ENCODE data around the gene ZNF462. TPM values are rescaled to one million over a fixed set of nuclear protein-coding genes. Genes with fewer than 3 reads are reported as not detected.

The ZNF462 gene
- total RNA-seq, 1 experiment from 2014 or later = 164 TPM

DNA sequence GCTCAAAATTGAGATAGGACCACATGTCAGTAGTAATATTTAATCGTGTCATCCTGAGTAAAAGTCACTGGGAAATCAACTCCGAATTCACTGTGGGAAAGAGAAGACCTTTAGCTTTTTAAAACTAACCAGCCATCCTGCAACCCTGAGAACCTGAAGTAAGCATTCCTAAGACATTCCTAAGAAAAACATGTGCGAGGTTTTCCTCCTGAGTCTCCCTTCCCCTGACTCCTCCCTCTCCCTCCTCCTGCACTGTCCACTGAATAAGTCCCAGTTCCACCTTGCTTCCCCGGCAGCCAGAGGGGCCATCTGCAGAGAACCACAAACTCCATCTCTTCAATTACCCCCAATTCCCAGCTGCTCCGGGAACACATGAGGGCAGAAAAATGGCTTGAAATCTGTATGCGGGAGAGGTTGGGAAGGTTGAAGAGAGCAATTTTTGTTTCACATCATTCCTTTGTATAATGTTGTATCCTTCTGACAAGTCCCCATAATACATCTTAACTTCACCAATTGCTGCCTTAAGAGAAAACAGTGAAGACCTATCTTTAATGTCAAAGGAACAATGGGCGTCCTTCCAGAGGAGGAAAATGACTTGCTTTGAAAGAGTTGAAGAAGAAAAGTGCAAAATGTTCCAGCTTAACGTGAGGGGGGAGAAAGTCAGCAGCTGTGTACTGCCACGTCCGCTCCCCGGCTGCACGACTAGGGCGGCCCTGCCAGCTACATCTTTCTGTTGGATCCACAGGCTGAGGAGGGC is 186.3 kb downstream of the ZNF462 start:
- H3K27ac ChIP-seq (ENCODE audit: insufficient read length, low read depth, low read length) = no peak overlapping the region
- H4K91ac ChIP-seq (ENCODE audit: insufficient read length, low read depth, low read length) = no peak overlapping the region
- no peaks in the 10 kb centered on the region for H3K79me2 ChIP-seq (ENCODE audit: insufficient read depth, low read length)
- no peak overlapping the region for H3K4ac ChIP-seq (ENCODE audit: low read depth, low read length)
- no peak overlapping the region for H3K14ac ChIP-seq (ENCODE audit: insufficient read depth, low read length)
- H3T11ph ChIP-seq (ENCODE audit: low read length) = no peak overlapping the region
- H3K56ac ChIP-seq (ENCODE audit: insufficient read length, low read depth, low read length) = no peak overlapping the region
- H3K27me3 Mint-ChIP-seq (ENCODE audit: low read depth) = peaks cover 2% of the 10 kb centered on the region; the same call in 1 of the 2 replicates
- H3K27me3 ChIP-seq (ENCODE audit: insufficient read depth, low read length) = no peaks in the 10 kb centered on the region
- no peak overlapping the region for H3K23ac ChIP-seq (ENCODE audit: insufficient read length, low read depth, low read length)
- peaks cover 14% of the 10 kb centered on the region; the same call in 1 of the 2 replicates for H3K4me1 ChIP-seq (ENCODE audit: insufficient read depth, low read length)
- H2BK20ac ChIP-seq (ENCODE audit: low read depth, low read length, poor library complexity, severe bottlenecking) = no peak overlapping the region
- H4K5ac ChIP-seq (ENCODE audit: insufficient read length, low read depth, low read length) = no peak overlapping the region
- no peak overlapping the region for H2BK5ac ChIP-seq (ENCODE audit: insufficient read length, low read length)
- peak; percentile 36 for DNase-seq
- H3K9ac ChIP-seq (ENCODE audit: extremely low read depth, insufficient read length, low read length) = no peak overlapping the region
- no peak overlapping the region for H2AK5ac ChIP-seq (ENCODE audit: insufficient read length, low read length)
- no peak for TF ChIP-seq CTCF (conservative IDR thresholded peaks at IDR 0.05)
- H3K4me3 Mint-ChIP-seq = no peak overlapping the region
- H3K9me3 ChIP-seq (ENCODE audit: control insufficient read depth, low read depth, low read length) = no peaks in the 10 kb centered on the region
- H4K8ac ChIP-seq (replicated peaks; ENCODE audit: insufficient read length, low read depth, low read length) = no peak overlapping the region
- peak overlapping the region; percentile 28 for H3K18ac ChIP-seq (ENCODE audit: insufficient read length, low read depth, low read length)
- H4K20me1 ChIP-seq (ENCODE audit: control insufficient read depth, insufficient read depth, insufficient read length) = no peaks in the 10 kb centered on the region
- H3K23me2 ChIP-seq (ENCODE audit: insufficient read length, low read depth, low read length, poor library complexity, severe bottlenecking) = no peaks in the 10 kb centered on the region
- no peak overlapping the region for H2AFZ ChIP-seq (ENCODE audit: low read length)
- H3K27ac Mint-ChIP-seq = peak overlapping the region; percentile 25 to 97 (median 27); a peak in 5 of 7 replicates
- no peak overlapping the region for H3K4me2 ChIP-seq (ENCODE audit: insufficient read depth, insufficient read length, low read length)
- peaks cover 36 to 41% of the 10 kb centered on the region in 2 experiments for H3K4me1 Mint-ChIP-seq
- H2BK12ac ChIP-seq (ENCODE audit: insufficient read length, low read depth, low read length) = no peak overlapping the region
- H3K9me3 Mint-ChIP-seq = peaks cover 0 to 2% of the 10 kb centered on the region in 2 experiments; a peak in 2 of 5 replicates
- no peaks in the 10 kb centered on the region for H3K79me1 ChIP-seq (ENCODE audit: insufficient read depth, low read depth, low read length, poor library complexity, severe bottlenecking)
- H2BK15ac ChIP-seq (ENCODE audit: low read depth, low read length) = no peak overlapping the region
- H3K36me3 Mint-ChIP-seq (ENCODE audit: insufficient read depth in 1 of 3, low read depth in 3 of 3) = no peaks in the 10 kb centered on the region
- WGBS (ENCODE audit: extremely low coverage, insufficient read length, low lambda C conversion rate) = no CpG with 5 or more reads among the region's 13 CpGs
- H2BK120ac ChIP-seq (ENCODE audit: low read depth, low read length, poor library complexity, severe bottlenecking) = no peak overlapping the region
